ENCODE data around the gene MKI67.
A peak's percentile ranks its signal among the peaks of the same experiment; 100 is the strongest.

The MKI67 gene

GRCh38 chr10:128064970-128065580, 61.1 kb downstream of the MKI67 start:
- Histone ChIP-seq H3K36me3 (replicated peaks; ENCODE audit: insufficient read depth, low read length) (no peaks in the 10 kb centered on the region), H3K4me3 (ENCODE audit: low read length) (no peak overlapping the region), H4K20me1 (ENCODE audit: insufficient read depth, low read length) (no peaks in the 10 kb centered on the region), H3K27me3 (replicated peaks; ENCODE audit: insufficient read depth, low read length) (no peaks in the 10 kb centered on the region), H3K4me1 (ENCODE audit: low read length) (peaks cover 45% of the 10 kb centered on the region), H3K79me2 (ENCODE audit: low read length) (no peaks in the 10 kb centered on the region), H3K9ac (ENCODE audit: low read length) (peak overlapping the region; percentile 11; the same call in 1 of the 2 replicates), H3K9me2 (replicated peaks; ENCODE audit: insufficient read depth, low read length) (no peaks in the 10 kb centered on the region), H3K27ac (ENCODE audit: low read length) (peak overlapping the region; percentile 90), H3F3A (ENCODE audit: insufficient read depth, low read length) (peaks cover 28% of the 10 kb centered on the region), H3K4me2 (ENCODE audit: low read depth, low read length) (peak overlapping the region; percentile 79; the same call in 1 of the 2 replicates), H2AFZ (ENCODE audit: low read length) (no peak overlapping the region), H3K9me3 (replicated peaks; ENCODE audit: insufficient read depth, low read length) (no peaks in the 10 kb centered on the region)
- DNase-seq, result no peak
- TF ChIP-seq EZH2phosphoT487 (IDR thresholded peaks at IDR 0.05; ENCODE audit: low read length) (no peak), EZH2 (optimal IDR thresholded peaks at IDR 0.05; ENCODE audit: low read depth, low read length) (no peak)
- TF ChIP-seq, protein P1, sequence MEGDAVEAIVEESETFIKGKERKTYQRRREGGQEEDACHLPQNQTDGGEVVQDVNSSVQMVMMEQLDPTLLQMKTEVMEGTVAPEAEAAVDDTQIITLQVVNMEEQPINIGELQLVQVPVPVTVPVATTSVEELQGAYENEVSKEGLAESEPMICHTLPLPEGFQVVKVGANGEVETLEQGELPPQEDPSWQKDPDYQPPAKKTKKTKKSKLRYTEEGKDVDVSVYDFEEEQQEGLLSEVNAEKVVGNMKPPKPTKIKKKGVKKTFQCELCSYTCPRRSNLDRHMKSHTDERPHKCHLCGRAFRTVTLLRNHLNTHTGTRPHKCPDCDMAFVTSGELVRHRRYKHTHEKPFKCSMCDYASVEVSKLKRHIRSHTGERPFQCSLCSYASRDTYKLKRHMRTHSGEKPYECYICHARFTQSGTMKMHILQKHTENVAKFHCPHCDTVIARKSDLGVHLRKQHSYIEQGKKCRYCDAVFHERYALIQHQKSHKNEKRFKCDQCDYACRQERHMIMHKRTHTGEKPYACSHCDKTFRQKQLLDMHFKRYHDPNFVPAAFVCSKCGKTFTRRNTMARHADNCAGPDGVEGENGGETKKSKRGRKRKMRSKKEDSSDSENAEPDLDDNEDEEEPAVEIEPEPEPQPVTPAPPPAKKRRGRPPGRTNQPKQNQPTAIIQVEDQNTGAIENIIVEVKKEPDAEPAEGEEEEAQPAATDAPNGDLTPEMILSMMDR (IDR thresholded peaks at IDR 0.05; ENCODE audit: low read length), result no peak

DNA sequence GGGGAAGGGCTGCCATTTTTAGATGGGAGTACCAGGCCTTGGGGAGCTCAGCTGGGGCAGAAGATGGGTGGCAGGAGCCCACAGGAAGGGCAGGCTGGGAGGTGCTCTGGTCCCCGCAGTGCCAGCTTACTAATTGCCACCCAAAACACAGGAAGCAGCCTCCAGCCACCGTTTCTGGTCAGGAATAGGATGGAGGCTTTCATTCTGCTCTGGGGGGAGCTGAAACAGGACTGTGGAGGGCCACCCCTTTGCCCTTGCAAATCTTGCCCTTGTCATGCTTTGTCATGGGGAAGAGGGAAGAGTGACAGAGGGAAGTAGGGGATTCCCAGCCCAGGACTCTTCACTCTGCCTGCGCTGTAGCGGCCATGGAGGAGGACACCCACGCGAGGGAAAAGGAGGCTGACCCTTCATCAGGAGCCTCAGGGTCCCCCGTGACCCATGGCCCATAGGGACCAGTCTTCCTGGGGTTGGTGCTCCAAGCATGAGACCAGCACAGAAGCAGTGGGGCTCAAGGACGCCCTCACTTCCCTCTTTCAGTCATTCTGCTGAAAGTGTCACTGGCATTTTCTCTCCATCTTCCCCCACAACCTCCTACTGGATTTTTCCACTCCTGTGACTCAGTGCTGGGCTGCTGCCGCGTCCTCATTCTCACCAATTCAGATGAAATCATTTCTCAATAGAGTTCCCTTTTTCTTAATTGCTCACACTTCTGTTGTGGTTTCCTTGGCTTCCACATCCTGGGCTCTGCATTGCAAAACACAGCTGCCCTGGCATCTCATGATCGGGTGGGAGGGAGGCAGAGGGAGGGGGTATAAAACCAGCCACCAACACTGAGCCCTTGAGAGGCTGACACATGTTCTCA, 61.9 kb downstream of the MKI67 start:
- Histone ChIP-seq H3K4me2 (ENCODE audit: low read depth, low read length) (peak overlapping the region; percentile 79), H3K36me3 (replicated peaks; ENCODE audit: insufficient read depth, low read length) (no peaks in the 10 kb centered on the region), H4K20me1 (ENCODE audit: insufficient read depth, low read length) (no peaks in the 10 kb centered on the region), H3K9me2 (replicated peaks; ENCODE audit: insufficient read depth, low read length) (no peaks in the 10 kb centered on the region), H3K4me1 (ENCODE audit: low read length) (peaks cover 45% of the 10 kb centered on the region), H2AFZ (ENCODE audit: low read length) (no peak overlapping the region), H3K79me2 (ENCODE audit: low read length) (no peaks in the 10 kb centered on the region), H3K9me3 (replicated peaks; ENCODE audit: insufficient read depth, low read length) (no peaks in the 10 kb centered on the region), H3K27ac (ENCODE audit: low read length) (peak overlapping the region; percentile 90), H3F3A (ENCODE audit: insufficient read depth, low read length) (peaks cover 28% of the 10 kb centered on the region), H3K4me3 (ENCODE audit: low read length) (peak overlapping the region; percentile 19; the same call in 1 of the 2 replicates), H3K9ac (ENCODE audit: low read length) (peak overlapping the region; percentile 37), H3K27me3 (replicated peaks; ENCODE audit: insufficient read depth, low read length) (no peaks in the 10 kb centered on the region)
- DNase-seq, result peak; percentile 54
- TF ChIP-seq EZH2phosphoT487 (IDR thresholded peaks at IDR 0.05; ENCODE audit: low read length), result no peak
- no peak for TF ChIP-seq EZH2 (optimal IDR thresholded peaks at IDR 0.05; ENCODE audit: low read depth, low read length)
- TF ChIP-seq, protein P1 (IDR thresholded peaks at IDR 0.05; ENCODE audit: low read length), result no peak

DNA sequence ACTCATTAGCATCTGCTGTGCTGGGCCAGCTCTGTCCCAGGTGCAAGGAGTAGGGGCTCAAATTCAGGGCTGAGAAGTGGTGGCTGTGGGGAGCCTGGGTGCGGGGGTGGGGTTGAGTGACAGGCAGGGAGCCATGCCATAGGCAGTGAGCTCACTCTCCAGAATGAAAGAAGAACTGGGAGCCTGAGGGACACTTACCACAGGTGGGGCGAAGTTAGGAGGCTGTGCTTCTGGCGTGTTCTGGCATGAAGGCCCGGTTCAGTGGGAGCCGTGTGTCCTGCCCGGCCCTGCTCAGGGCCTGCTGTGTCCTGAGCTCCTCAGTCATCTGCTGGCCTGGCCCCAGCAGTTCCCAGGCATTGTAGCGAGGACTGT, 62.5 kb downstream of the MKI67 start:
- no peaks in the 10 kb centered on the region for H3K36me3 ChIP-seq (replicated peaks; ENCODE audit: insufficient read depth, low read length)
- H3K27ac ChIP-seq (ENCODE audit: low read length), result peak overlapping the region; percentile 90
- peak overlapping the region; percentile 79 for H3K4me2 ChIP-seq (ENCODE audit: low read depth, low read length)
- H3K27me3 ChIP-seq (replicated peaks; ENCODE audit: insufficient read depth, low read length), result no peaks in the 10 kb centered on the region
- H3K9me2 ChIP-seq (replicated peaks; ENCODE audit: insufficient read depth, low read length), result no peaks in the 10 kb centered on the region
- H3F3A ChIP-seq (ENCODE audit: insufficient read depth, low read length), result peaks cover 28% of the 10 kb centered on the region
- peak overlapping the region; percentile 41; the same call in 1 of the 2 replicates for H3K4me3 ChIP-seq (ENCODE audit: low read length)
- no peak overlapping the region for H2AFZ ChIP-seq (ENCODE audit: low read length)
- no peaks in the 10 kb centered on the region for H3K9me3 ChIP-seq (replicated peaks; ENCODE audit: insufficient read depth, low read length)
- TF ChIP-seq, protein P1 (IDR thresholded peaks at IDR 0.05; ENCODE audit: low read length), result no peak
- no peak for TF ChIP-seq EZH2phosphoT487 (IDR thresholded peaks at IDR 0.05; ENCODE audit: low read length)
- TF ChIP-seq EZH2 (optimal IDR thresholded peaks at IDR 0.05; ENCODE audit: low read depth, low read length), result no peak
- H4K20me1 ChIP-seq (ENCODE audit: insufficient read depth, low read length), result no peaks in the 10 kb centered on the region
- H3K4me1 ChIP-seq (ENCODE audit: low read length), result peaks cover 42% of the 10 kb centered on the region
- H3K79me2 ChIP-seq (ENCODE audit: low read length), result no peaks in the 10 kb centered on the region
- DNase-seq, result no peak
- H3K9ac ChIP-seq (ENCODE audit: low read length), result peak overlapping the region; percentile 37
